CD4-positive, alpha-beta memory T cell (primary cell): ENCODE data around the gene AGMO. TPM values are rescaled to one million over a fixed set of nuclear protein-coding genes. Genes with fewer than 3 reads are reported as not detected.

ENCODE experiments used
- CTCF ChIA-PET: fragments of 350-600 bp; sonication (Branson Sonifier 250); formaldehyde crosslinking; loops from one replicate; lab custom pipeline; 2021; ENCODE audit warnings: inconsistent platforms; ENCODE audit not compliant: partially characterized antibody; lab: Charles Lee
- POLR2A ChIA-PET: fragments of 350-600 bp; sonication (Branson Sonifier 250); formaldehyde crosslinking; loops from one replicate; lab custom pipeline; 2021; ENCODE audit not compliant: partially characterized antibody; lab: Charles Lee
- DNase-seq, 5 donors: peaks; one replicate each; pipeline versions ENCODE4 v3.0.0 to v3.0.0-alpha.2; 2020 to 2022; ENCODE audit warnings: mixed read lengths in 1 of 5
- H3K27ac ChIP-seq: one replicate; pipeline ENCODE4 v1.7.0; 2013; ENCODE audit warnings: low read depth, low read length
- H3K27me3 ChIP-seq: 2 replicates; pipeline ENCODE4 v1.7.0; 2013; ENCODE audit warnings: mild to moderate bottlenecking, low read length, moderate library complexity; ENCODE audit not compliant: insufficient read depth
- H3K36me3 ChIP-seq: 2 replicates; pipeline ENCODE4 v1.7.0; 2013; ENCODE audit warnings: mild to moderate bottlenecking, low read length, moderate library complexity; ENCODE audit not compliant: insufficient read depth
- H3K4me1 ChIP-seq: 2 replicates; pipeline ENCODE4 v1.7.0; 2013; ENCODE audit warnings: mild to moderate bottlenecking, low read length, moderate library complexity; ENCODE audit not compliant: insufficient read depth
- H3K4me3 ChIP-seq, 2 donors: one replicate each; pipeline ENCODE4 v1.7.0; 2013; ENCODE audit warnings: low read length in 2 of 2, mild to moderate bottlenecking in 1 of 2
- H3K9me3 ChIP-seq, 2 donors: one replicate each; pipeline ENCODE4 v1.7.0; 2013; ENCODE audit warnings: low read length in 2 of 2, control low read depth in 1 of 2; ENCODE audit not compliant: control insufficient read depth in 1 of 2
- H3K27ac Mint-ChIP-seq, 7 donors: one replicate each; pipeline ENCODE4 v1.8.0; 2020 to 2021; ENCODE audit warnings: mixed read lengths in 7 of 7, mild to moderate bottlenecking in 6 of 7, inconsistent platforms in 3 of 7, moderate library complexity in 3 of 7
- H3K27me3 Mint-ChIP-seq, 2 donors: one replicate each; pipeline ENCODE4 v1.8.0; 2020 to 2021; ENCODE audit warnings: mixed read lengths in 2 of 2
- H3K36me3 Mint-ChIP-seq, 2 donors: one replicate each; pipeline ENCODE4 v1.8.0; 2020 to 2021; ENCODE audit warnings: mixed read lengths in 2 of 2, inconsistent platforms in 1 of 2, mild to moderate bottlenecking in 1 of 2
- H3K4me1 Mint-ChIP-seq, 4 donors: one replicate each; pipeline ENCODE4 v1.8.0; 2020 to 2021; ENCODE audit warnings: mixed read lengths in 4 of 4, mild to moderate bottlenecking in 1 of 4
- H3K4me3 Mint-ChIP-seq, 8 donors: one replicate each; pipeline ENCODE4 v1.8.0; 2020 to 2021; ENCODE audit warnings: mixed read lengths in 8 of 8, mild to moderate bottlenecking in 7 of 8, moderate library complexity in 6 of 8, inconsistent platforms in 3 of 8
- H3K9me3 Mint-ChIP-seq, 8 donors: one replicate each; pipeline ENCODE4 v1.8.0; 2020 to 2021; ENCODE audit warnings: mixed read lengths in 8 of 8, mild to moderate bottlenecking in 5 of 8, inconsistent platforms in 3 of 8, moderate library complexity in 1 of 8
- intact Hi-C: fragments of 100-400 bp; cut with micrococcal nuclease; formaldehyde crosslinking; loops from one replicate; pipeline ENCODE4 v1.15.1; 2023
- polyA plus RNA-seq, 2 donors: library from polyadenylated mRNA; unstranded; fragments of 300-500 nt; fragmentation: Illumina TruSeq; gene quantifications; one replicate each; pipeline ENCODE4 v1.2.3, GENCODE V29; 2021
- total RNA-seq, 2 experiments: library from RNA; stranded (reverse); gene quantifications; one replicate each; pipeline ENCODE4 v1.2.3, GENCODE V29; 2021

The AGMO gene
- total and polyA plus RNA-seq, 4 experiments from 2014 or later: not detected

DNA sequence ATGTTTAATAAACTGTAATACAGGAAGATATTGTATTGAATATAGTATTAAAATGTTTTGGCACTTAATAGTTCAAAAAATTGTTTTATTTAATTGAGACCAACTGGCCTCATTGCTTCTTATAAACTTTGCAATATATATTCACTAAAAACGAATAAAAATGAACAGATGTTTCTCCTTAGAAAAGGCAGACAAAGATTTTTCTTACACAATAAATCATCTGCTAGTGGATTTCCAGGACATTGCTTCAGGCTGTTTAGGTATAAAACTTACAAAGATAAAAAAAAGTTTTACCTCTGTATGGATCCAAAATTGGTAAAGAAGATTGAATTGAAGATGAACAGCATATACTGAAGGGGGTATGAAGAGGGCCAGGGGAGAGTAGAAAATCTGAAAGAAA lies 143.6 kb downstream of the AGMO start:
- Mint-ChIP-seq H3K36me3 (no peaks in the 10 kb centered on the region), H3K4me1 (no peaks in the 10 kb centered on the region), H3K27ac (no peak overlapping the region), H3K4me3 (no peak overlapping the region), H3K9me3 (peaks cover 3 to 19% (median 9%) of the 10 kb centered on the region in 8 donors), H3K27me3 (no peaks in the 10 kb centered on the region)
- POLR2A ChIA-PET: no interaction called here
- no peak overlapping the region for H3K4me3 ChIP-seq
- DNase-seq: no peak
- H3K27me3 ChIP-seq: no peaks in the 10 kb centered on the region
- no peaks in the 10 kb centered on the region for H3K9me3 ChIP-seq
- intact Hi-C loops: no loop called here
- H3K36me3 ChIP-seq: no peaks in the 10 kb centered on the region
- H3K4me1 ChIP-seq: no peaks in the 10 kb centered on the region
- CTCF ChIA-PET: no interaction called here
- H3K27ac ChIP-seq: no peak overlapping the region

DNA sequence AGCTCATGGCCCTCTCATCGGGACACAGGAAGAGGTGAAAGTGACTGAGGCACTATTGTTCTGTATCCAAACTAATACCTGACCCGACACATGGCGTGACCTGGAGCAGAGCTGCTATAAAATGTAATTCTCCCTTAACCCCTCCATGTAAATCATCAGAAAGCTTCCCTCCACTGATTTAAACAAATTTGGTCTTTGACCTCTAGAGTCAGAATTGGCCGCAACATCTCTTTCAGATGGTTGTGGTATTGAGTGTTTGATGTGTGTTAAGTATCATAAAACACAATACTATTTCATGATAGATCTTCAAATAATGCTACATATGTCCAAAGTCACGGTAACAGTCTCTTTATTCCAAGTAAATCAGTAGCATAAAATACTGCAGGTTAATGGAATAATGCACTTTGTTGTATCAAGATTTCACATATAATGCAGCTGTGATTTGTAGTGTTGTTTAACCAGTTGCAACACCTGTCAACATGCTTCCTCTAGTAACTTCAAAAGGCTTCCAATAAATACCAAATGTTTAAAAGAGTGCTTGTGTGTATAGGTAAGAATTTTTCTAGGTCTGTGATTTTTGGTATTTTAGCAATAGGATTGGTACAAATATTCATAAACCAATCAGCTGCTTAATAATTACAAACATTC lies 144.3 kb downstream of the AGMO start:
- intact Hi-C loops: no loop called here
- Mint-ChIP-seq H3K4me1 (no peaks in the 10 kb centered on the region), H3K4me3 (no peak overlapping the region), H3K27me3 (no peaks in the 10 kb centered on the region), H3K27ac (no peak overlapping the region), H3K9me3 (peaks cover 3 to 15% (median 8%) of the 10 kb centered on the region in 8 donors), H3K36me3 (no peaks in the 10 kb centered on the region)
- CTCF ChIA-PET: no interaction called here
- no peaks in the 10 kb centered on the region for H3K27me3 ChIP-seq
- H3K4me1 ChIP-seq: no peaks in the 10 kb centered on the region
- no peak for DNase-seq
- H3K36me3 ChIP-seq: no peaks in the 10 kb centered on the region
- H3K27ac ChIP-seq: no peak overlapping the region
- no peak overlapping the region for H3K4me3 ChIP-seq
- POLR2A ChIA-PET: no interaction called here
- H3K9me3 ChIP-seq: no peaks in the 10 kb centered on the region

DNA sequence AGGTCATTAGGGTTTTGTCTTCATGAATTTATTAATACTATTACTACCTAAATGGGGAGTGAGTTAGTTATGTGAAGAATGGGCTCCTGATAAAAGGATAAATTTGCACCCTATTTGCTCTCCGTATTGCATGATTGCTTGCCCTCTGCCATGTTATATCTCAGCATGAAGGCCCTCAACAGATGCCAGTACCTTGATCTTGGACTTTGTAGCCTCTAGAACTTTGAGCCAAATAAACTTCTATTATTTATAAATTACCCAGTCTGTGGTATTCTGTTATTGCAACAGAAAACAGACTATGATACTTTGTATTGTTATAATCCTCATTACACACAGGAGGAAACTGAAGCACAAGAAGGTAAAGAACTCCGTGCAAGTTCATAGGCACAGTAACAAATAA lies 150.8 kb downstream of the AGMO start:
- Mint-ChIP-seq H3K27ac (no peak overlapping the region), H3K36me3 (no peaks in the 10 kb centered on the region), H3K4me1 (no peaks in the 10 kb centered on the region), H3K27me3 (no peaks in the 10 kb centered on the region), H3K4me3 (no peak overlapping the region), H3K9me3 (peaks cover 0 to 10% (median 2%) of the 10 kb centered on the region in 8 donors)
- Histone ChIP-seq H3K4me1 (no peaks in the 10 kb centered on the region), H3K4me3 (no peak overlapping the region), H3K9me3 (peaks cover 0 to 5% of the 10 kb centered on the region in 2 donors), H3K27ac (no peak overlapping the region), H3K36me3 (no peaks in the 10 kb centered on the region), H3K27me3 (no peaks in the 10 kb centered on the region)
- ChIA-PET CTCF (no interaction called here), POLR2A (no interaction called here)
- no peak for DNase-seq
- intact Hi-C loops: no loop called here

DNA sequence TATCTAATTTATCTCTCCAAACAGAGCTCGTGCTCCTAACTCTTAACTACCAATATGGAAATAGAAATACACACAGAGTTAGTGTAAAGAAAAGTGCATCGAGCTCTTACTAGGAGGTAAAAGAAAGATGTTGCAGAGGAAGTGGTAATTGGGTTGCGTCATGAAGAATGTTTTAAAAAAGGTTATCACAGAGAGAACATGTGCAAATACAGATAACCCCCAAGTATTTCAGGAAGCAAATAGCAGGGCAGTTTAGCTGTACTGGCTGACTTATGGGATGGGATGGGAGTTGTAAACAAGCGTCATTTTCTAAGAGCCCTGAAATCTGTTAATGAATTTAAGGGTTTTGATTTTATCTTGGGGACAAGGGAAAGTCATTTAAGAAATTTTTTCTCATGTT lies 153.9 kb downstream of the AGMO start:
- Histone ChIP-seq H3K4me1 (no peaks in the 10 kb centered on the region), H3K9me3 (peaks cover 0 to 5% of the 10 kb centered on the region in 2 donors), H3K27me3 (no peaks in the 10 kb centered on the region), H3K4me3 (no peak overlapping the region), H3K27ac (no peak overlapping the region), H3K36me3 (no peaks in the 10 kb centered on the region)
- H3K4me3 Mint-ChIP-seq: no peak overlapping the region
- DNase-seq: no peak
- POLR2A ChIA-PET: no interaction called here
- CTCF ChIA-PET: no interaction called here
- intact Hi-C loops: no loop called here
- no peaks in the 10 kb centered on the region for H3K4me1 Mint-ChIP-seq
- peaks cover 0 to 7% (median 0%) of the 10 kb centered on the region in 8 donors for H3K9me3 Mint-ChIP-seq
- H3K27me3 Mint-ChIP-seq: no peaks in the 10 kb centered on the region
- no peaks in the 10 kb centered on the region for H3K36me3 Mint-ChIP-seq
- no peak overlapping the region for H3K27ac Mint-ChIP-seq

DNA sequence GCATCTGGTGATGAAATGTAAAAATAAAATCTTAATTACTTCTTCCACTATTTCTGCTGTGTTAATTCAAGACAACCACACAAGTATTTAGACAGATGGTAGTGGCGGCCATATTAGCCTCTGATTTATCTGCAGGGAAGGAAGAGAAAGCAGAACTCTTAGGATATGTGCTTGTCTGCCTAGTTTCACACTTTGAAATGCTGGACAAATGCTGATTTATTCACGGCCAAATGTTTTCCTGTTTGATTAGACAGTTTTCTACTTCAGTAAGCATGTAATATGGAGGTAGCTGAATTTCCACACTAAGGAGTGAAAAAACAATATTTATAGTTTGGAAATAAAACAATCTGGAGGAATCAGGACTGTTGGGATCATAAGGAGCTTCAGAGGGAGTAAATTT lies 158.1 kb downstream of the AGMO start:
- ChIA-PET POLR2A (no interaction called here), CTCF (no interaction called here)
- no peak overlapping the region for H3K4me3 ChIP-seq
- H3K36me3 Mint-ChIP-seq: no peaks in the 10 kb centered on the region
- peaks cover 0 to 9% (median 3%) of the 10 kb centered on the region in 8 donors for H3K9me3 Mint-ChIP-seq
- H3K4me1 Mint-ChIP-seq: no peaks in the 10 kb centered on the region
- H3K9me3 ChIP-seq: peaks cover 0 to under 1% of the 10 kb centered on the region in 2 donors
- H3K27me3 ChIP-seq: no peaks in the 10 kb centered on the region
- H3K4me3 Mint-ChIP-seq: no peak overlapping the region
- no peaks in the 10 kb centered on the region for H3K4me1 ChIP-seq
- no peaks in the 10 kb centered on the region for H3K36me3 ChIP-seq
- intact Hi-C loops: no loop called here
- no peaks in the 10 kb centered on the region for H3K27me3 Mint-ChIP-seq
- H3K27ac ChIP-seq: no peak overlapping the region
- DNase-seq: no peak
- H3K27ac Mint-ChIP-seq: no peak overlapping the region

DNA sequence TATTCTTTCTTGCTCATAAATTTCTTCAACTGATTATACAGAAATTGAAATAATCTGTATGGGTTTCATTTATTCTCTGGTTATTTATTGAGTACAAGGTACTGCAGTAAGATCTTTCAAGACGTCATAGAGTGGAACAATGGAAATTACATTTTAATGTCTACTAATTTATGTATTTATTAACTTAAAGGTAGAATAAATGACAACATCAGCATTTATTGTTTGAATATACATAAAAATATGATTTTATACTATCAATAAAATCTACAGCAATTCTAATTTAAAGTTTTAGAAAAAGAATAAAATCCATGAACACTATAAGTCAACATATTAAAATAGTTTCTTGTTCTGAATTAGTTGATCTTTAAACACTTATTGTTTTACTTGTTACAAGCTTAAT lies 158.5 kb downstream of the AGMO start:
- no peak overlapping the region for H3K4me3 Mint-ChIP-seq
- H3K27ac Mint-ChIP-seq: no peak overlapping the region
- DNase-seq: no peak
- ChIA-PET POLR2A (no interaction called here), CTCF (no interaction called here)
- H3K36me3 Mint-ChIP-seq: no peaks in the 10 kb centered on the region
- intact Hi-C loops: no loop called here
- H3K9me3 Mint-ChIP-seq: peaks cover 0 to 9% (median 2%) of the 10 kb centered on the region in 8 donors
- Histone ChIP-seq H3K27me3 (no peaks in the 10 kb centered on the region), H3K4me3 (no peak overlapping the region), H3K27ac (no peak overlapping the region), H3K9me3 (no peaks in the 10 kb centered on the region), H3K36me3 (no peaks in the 10 kb centered on the region), H3K4me1 (no peaks in the 10 kb centered on the region)
- H3K27me3 Mint-ChIP-seq: no peaks in the 10 kb centered on the region
- H3K4me1 Mint-ChIP-seq: no peaks in the 10 kb centered on the region

DNA sequence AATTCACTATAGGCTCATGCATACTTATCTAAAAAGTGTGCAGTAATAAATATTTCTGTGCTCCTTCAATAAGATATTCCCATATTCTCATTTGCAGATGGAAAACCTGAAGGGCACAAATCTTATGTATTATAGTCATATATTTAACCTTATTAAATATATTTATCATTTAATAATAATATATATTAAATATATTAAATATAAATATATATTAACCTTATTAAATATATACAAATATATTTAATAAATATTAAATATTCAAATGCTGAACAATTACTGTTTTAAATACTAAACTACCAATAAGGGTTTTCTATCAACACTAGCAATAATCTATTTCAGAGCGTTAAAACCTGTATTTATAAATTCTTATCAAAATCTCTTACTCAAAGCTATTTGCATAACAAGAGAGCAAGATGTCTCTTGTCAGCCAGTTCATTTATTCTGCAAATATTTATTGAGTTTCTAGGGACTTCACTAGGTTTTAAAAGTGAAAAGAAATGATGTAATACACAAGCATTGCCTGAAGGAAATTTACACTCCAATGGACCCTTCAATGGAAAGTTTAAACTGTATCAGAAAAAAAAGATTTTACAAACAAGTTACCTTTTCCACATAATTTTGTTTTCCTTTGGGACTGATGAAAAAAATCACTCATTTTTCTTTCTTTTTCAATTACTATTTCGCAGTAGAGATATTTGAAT lies 159.2 kb downstream of the AGMO start:
- no peaks in the 10 kb centered on the region for H3K27me3 Mint-ChIP-seq
- H3K27ac Mint-ChIP-seq: no peak overlapping the region
- H3K27me3 ChIP-seq: no peaks in the 10 kb centered on the region
- H3K4me1 Mint-ChIP-seq: no peaks in the 10 kb centered on the region
- no peaks in the 10 kb centered on the region for H3K4me1 ChIP-seq
- H3K4me3 Mint-ChIP-seq: no peak overlapping the region
- no peaks in the 10 kb centered on the region for H3K9me3 ChIP-seq
- no peak for DNase-seq
- H3K27ac ChIP-seq: no peak overlapping the region
- peaks cover 0 to 10% (median 5%) of the 10 kb centered on the region in 8 donors for H3K9me3 Mint-ChIP-seq
- H3K4me3 ChIP-seq: no peak overlapping the region
- ChIA-PET CTCF (no interaction called here), POLR2A (no interaction called here)
- intact Hi-C loops: no loop called here
- H3K36me3 Mint-ChIP-seq: no peaks in the 10 kb centered on the region
- H3K36me3 ChIP-seq: no peaks in the 10 kb centered on the region
